ENCODE data around the gene MEX3D. TPM values are rescaled to one million over a fixed set of nuclear protein-coding genes. Genes with fewer than 3 reads are reported as not detected.
A peak's percentile ranks its signal among the peaks of the same experiment; 100 is the strongest.

MEX3D gene
- total RNA-seq, 1 donor from 2014 or later, result 25.3 TPM

DNA sequence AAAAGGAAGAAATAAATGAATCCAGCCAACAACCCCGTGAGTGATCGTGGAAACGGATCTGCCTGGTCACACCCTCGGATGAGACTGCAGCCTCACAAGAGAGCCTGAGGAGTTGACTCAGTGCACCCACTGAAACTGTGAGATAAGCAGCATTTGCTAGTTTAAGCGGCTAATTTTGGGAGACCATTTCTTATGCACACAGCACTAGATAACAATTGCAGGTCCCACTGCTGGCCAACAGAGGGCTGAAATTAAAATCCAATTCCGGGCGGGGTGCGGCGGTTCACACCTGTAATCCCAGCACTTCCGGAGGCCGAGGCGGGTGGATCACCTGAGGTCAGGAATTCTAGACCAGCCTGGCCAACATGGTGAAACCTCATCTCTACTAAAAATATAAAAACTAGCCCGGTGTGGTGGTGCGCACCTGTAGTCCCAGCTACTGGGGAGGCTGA, 33.5 kb upstream of the MEX3D start:
- Histone ChIP-seq H3K9me3 (no peaks in the 10 kb centered on the region), H3K4me3 (no peak overlapping the region), H3K27ac (no peak overlapping the region), H3K27me3 (no peaks in the 10 kb centered on the region), H3K4me1 (peaks cover 31% of the 10 kb centered on the region), H3K36me3 (peaks cover 28% of the 10 kb centered on the region)
- intact Hi-C loops (cut with DNase I), result no loop called here
- ATAC-seq (no peak), DNase-seq (no peak)
- no peak for TF ChIP-seq CTCF (IDR thresholded peaks at IDR 0.05)

DNA sequence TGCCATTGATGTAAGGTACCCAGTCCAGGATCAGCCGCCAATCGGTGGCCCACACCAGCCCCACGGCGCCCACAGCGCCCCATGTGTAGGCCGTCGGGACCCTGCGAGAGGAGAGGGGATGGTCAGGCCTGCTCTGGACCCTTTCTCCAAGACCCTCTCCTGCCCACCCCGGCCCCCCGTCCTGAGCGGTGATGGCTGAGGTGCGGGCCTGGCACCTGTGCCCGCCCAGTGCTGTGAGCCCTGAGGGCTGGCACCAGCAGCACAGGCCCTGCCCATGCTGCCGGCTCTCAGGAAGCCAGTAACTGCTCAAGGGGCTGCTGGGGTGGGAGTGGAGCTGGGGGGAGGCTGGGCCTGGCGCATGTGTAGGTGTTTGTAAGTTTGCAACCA, 31.3 kb upstream of the MEX3D start:
- Histone ChIP-seq H3K4me3 (no peak overlapping the region), H3K9me3 (no peaks in the 10 kb centered on the region), H3K27ac (no peak overlapping the region), H3K27me3 (no peaks in the 10 kb centered on the region), H3K4me1 (peaks cover 22% of the 10 kb centered on the region), H3K36me3 (peaks cover 42% of the 10 kb centered on the region)
- DNase-seq, result no peak
- intact Hi-C loops (cut with DNase I), result no loop called here
- peak; percentile 14 for ATAC-seq
- TF ChIP-seq CTCF (IDR thresholded peaks at IDR 0.05), result no peak

DNA sequence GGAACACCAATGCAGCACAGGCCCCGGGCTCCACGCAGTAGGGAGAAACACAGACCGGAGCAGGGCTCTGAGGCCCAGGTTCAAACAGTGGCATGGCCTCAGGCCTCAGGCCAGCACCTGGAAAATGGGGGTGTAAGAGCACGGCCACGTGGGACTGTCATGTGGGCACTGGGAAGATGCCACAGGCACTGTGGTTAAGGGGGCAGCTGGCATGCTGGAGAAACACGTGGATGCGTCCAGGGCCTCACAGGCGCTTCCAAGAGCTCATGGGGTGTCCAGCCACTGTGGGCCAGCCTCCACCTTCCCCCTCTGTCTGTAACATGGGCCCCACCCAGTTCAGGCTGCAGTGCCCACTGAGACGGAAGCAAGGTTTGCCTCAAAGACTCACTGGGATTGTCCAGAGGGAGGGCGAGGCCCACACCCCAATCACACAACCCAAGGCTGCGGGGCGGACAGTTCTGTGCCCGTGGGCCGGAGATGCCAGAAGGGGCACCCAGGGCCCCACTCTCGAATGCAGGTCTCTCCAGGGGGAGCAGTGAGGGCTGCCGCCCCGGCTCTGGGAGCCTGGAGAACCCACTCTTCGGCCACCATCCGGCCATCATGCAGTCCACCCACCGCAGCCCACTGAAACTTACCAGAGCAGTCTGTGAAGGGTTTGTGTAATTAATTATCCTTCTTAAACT, 30.8 kb upstream of the MEX3D start:
- TF ChIP-seq CTCF (IDR thresholded peaks at IDR 0.05), result no peak
- Histone ChIP-seq H3K36me3 (peaks cover 42% of the 10 kb centered on the region), H3K27me3 (no peaks in the 10 kb centered on the region), H3K9me3 (no peaks in the 10 kb centered on the region), H3K4me3 (no peak overlapping the region), H3K4me1 (peaks cover 17% of the 10 kb centered on the region), H3K27ac (no peak overlapping the region)
- ATAC-seq (no peak), DNase-seq (no peak)
- intact Hi-C loops (cut with DNase I), result no loop called here

DNA sequence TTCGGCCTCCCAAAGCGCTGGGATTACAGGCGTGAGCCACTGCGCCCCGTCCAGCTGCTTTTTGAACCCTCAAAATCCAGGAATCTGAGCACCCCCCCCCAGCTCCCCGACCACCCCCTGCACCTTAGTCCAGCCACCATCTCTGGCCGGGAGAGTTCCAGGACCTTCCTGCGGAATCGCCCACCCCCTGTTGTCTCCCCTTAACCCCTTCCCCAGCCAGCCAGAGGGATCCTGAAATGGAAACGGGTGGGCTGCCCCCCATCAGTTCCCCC, 25.3 kb upstream of the MEX3D start:
- Histone ChIP-seq H3K9me3 (no peaks in the 10 kb centered on the region), H3K36me3 (peaks cover 30% of the 10 kb centered on the region), H3K27me3 (no peaks in the 10 kb centered on the region), H3K4me3 (peak overlapping the region; percentile 65), H3K27ac (no peak overlapping the region), H3K4me1 (peaks cover 15% of the 10 kb centered on the region)
- DNase-seq (no peak), ATAC-seq (no peak)
- TF ChIP-seq CTCF (IDR thresholded peaks at IDR 0.05), result no peak
- intact Hi-C loops (cut with DNase I), result no loop called here

GRCh38 chr19:1592755-1593500, 24.8 kb upstream of the MEX3D start, which contains the start of gene MBD3:
Gene MBD3 (minus strand): TSS chr19:1592865. CDS start chr19:1592631, 234 bp downstream.
- intact Hi-C loops (cut with DNase I), result no loop called here

More at GRCh38 chr19:1592755-1593500, 24.8 kb upstream of the MEX3D start, which contains the start of gene MBD3:
- Histone ChIP-seq H3K27me3 (no peaks in the 10 kb centered on the region), H3K36me3 (peaks cover 25% of the 10 kb centered on the region), H3K4me3 (peak within 1 kb of the TSS; percentile 72), H3K9me3 (no peaks in the 10 kb centered on the region), H3K27ac (peak within 1 kb of the TSS; percentile 89), H3K4me1 (peaks cover 15% of the 10 kb centered on the region)
- peak; percentile 97 for DNase-seq
- ATAC-seq, result peak; percentile 96
- TF ChIP-seq CTCF (IDR thresholded peaks at IDR 0.05), result no peak

All from upper lobe of right lung (tissue), 1 donor.